ENCODE measurements around the gene ACAT2.
A peak's percentile ranks its signal among the peaks of the same experiment; 100 is the strongest.
"Not testable (repeated sequence)": the region's sequence is repeated elsewhere in the genome, so short reads cannot be mapped to it uniquely, and the experiment has no call there.

Gene ACAT2

DNA sequence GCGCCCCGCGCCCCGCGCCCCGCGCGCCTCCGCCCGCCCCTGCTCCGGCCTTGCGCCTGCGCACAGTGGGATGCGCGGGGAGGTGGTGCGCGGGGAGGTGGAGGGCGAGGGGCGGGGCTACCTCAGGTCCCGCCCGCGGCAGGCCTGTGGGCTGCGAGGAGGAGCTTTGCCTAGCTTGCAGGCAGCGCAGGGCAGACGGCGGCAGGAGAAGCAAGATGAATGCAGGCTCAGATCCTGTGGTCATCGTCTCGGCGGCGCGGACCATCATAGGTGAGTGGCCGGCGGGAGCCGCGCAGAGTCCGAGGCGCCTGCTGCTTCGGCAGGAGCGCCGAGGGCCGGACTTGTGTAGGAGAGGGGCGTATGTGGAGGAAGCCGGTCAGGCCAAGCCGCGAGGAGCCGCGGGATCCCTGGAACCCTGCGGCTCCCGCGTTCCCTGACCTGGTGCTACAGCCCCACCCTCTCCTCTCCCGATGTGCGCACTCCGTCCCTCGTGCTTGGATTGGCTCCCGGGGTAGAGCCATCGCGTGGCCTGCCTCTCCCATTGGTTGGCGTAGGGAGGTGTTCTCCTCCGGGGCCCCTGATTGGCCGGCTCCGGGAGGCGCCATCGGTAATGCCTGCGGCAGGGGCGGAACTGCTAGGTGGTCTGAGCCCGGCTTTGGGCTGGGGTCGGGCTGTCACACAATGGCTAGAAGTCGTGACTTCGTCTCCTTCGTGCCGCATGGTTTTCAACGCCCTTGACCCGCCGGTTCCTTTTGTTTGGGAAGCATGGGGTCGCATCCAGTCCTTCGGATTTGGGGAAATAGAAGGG, at the start of gene ACAT2:
Gene ACAT2 (plus strand): TSS at position 173 of the 808 bp plus-strand sequence. CDS start 43 bp downstream, at position 216.
- TF ChIP-seq, protein P1, sequence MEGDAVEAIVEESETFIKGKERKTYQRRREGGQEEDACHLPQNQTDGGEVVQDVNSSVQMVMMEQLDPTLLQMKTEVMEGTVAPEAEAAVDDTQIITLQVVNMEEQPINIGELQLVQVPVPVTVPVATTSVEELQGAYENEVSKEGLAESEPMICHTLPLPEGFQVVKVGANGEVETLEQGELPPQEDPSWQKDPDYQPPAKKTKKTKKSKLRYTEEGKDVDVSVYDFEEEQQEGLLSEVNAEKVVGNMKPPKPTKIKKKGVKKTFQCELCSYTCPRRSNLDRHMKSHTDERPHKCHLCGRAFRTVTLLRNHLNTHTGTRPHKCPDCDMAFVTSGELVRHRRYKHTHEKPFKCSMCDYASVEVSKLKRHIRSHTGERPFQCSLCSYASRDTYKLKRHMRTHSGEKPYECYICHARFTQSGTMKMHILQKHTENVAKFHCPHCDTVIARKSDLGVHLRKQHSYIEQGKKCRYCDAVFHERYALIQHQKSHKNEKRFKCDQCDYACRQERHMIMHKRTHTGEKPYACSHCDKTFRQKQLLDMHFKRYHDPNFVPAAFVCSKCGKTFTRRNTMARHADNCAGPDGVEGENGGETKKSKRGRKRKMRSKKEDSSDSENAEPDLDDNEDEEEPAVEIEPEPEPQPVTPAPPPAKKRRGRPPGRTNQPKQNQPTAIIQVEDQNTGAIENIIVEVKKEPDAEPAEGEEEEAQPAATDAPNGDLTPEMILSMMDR (conservative IDR thresholded peaks at IDR 0.05), result no peak
- TF ChIP-seq ZFX (IDR thresholded peaks at IDR 0.05), result 0 out of 2 replicates have a peak, but pooled peaks have one; percentile 13
- peak within 1 kb of the TSS; percentile 87 for H3K27ac ChIP-seq

DNA sequence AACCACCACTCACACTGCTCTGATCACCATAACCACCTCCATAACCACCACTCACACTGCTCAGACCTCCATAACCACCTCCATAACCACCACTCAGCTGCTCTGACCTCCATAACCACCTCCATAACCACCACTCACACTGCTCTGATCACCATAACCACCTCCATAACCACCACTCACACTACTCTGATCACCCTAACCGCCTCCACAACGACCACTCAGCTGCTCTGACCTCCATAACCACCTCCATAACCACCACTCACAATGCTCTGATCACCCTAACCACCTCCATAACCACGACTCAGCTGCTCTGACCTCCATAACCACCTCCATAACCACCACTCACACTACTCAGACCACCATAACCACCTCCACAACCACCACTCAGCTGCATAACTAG, 49.5 kb upstream of the ACAT2 start:
- not testable (repeated sequence) for H3K27ac ChIP-seq

DNA sequence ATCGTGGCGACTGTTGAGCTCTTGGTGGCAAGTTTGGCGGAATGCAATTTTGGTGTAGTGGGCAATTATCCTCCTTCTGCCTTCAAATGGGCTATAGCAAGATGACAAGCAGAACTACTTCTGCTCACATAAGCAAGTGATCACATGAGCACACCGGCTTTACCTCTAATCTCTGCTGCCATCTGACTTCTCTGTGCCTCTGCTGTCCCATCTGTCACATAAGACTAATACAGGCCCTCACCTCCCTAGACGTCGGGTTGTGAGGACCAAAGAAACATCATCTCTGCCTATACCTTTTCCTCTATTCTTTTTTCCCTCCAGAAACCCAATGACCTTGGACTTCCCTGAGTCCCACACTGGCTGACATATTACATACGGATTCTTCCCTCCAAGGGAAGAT, 47.9 kb upstream of the ACAT2 start:
- H3K27ac ChIP-seq, result no peak overlapping the region
- no peak for TF ChIP-seq ZFX (IDR thresholded peaks at IDR 0.05)
- TF ChIP-seq, protein P1 (conservative IDR thresholded peaks at IDR 0.05), result no peak

DNA sequence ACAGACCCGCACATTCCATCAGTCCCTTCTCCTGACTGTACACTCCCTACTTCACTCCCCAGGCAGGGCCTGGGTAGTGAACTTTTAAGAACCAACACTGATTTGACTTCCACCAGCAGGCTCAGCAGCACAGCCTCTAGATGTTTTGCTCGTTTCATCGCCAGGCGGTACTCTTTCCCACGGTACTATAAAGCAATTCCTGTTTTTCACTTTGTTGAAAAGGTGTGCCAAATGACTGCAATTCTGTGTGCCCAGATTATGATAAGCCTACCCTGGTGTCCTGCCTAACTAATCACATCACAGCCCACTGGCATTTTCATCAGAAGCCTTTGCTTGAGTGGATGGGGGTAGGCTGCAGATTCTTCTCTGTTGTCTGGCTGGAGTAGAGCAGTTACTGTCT, 47.4 kb upstream of the ACAT2 start:
- H3K27ac ChIP-seq, result no peak overlapping the region
- TF ChIP-seq ZFX (IDR thresholded peaks at IDR 0.05), result no peak
- TF ChIP-seq, protein P1 (conservative IDR thresholded peaks at IDR 0.05), result no peak

DNA sequence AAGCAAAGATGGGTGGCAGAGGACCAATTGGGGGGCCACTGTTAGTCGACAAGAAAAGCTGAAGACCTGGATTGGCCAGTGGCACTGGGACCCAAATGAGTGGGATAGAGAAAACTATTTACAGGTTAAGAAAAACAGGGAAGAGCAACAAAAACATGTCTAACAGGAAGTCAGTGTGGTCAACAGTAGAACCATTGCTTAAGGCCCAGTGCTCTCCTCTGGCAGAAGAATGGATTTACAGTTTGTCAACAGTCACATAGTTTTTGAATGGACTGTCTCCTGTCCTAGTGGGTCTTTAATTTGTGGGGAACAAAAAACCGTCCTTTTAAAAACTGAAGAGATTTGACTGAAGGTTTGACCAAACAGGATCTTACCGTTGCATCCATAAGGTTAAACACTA, 46.7 kb upstream of the ACAT2 start:
- TF ChIP-seq, protein P1 (conservative IDR thresholded peaks at IDR 0.05), result no peak
- TF ChIP-seq ZFX (IDR thresholded peaks at IDR 0.05), result no peak
- H3K27ac ChIP-seq, result no peak overlapping the region

DNA sequence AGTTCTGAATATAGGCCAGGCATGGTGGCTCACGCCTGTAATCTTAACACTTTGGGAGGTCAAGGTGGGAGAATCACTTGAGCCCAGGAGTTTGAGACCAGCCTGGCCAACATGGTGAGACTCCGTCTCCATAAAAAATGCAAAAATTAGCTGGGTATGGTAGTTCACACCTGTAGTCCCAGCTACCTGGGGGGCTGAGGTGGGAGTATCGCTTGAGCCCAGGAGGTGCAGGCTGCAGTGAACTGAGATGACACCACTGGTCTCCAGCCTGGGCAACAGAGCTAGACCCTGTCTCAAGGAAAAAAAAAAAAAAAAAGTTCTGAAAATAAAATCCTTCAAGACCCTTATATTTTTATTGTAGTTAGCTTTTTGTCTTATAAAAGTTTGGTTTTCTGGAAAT, 46.2 kb upstream of the ACAT2 start:
- H3K27ac ChIP-seq, result no peak overlapping the region
- no peak for TF ChIP-seq ZFX (IDR thresholded peaks at IDR 0.05)
- TF ChIP-seq, protein P1 (conservative IDR thresholded peaks at IDR 0.05), result no peak

DNA sequence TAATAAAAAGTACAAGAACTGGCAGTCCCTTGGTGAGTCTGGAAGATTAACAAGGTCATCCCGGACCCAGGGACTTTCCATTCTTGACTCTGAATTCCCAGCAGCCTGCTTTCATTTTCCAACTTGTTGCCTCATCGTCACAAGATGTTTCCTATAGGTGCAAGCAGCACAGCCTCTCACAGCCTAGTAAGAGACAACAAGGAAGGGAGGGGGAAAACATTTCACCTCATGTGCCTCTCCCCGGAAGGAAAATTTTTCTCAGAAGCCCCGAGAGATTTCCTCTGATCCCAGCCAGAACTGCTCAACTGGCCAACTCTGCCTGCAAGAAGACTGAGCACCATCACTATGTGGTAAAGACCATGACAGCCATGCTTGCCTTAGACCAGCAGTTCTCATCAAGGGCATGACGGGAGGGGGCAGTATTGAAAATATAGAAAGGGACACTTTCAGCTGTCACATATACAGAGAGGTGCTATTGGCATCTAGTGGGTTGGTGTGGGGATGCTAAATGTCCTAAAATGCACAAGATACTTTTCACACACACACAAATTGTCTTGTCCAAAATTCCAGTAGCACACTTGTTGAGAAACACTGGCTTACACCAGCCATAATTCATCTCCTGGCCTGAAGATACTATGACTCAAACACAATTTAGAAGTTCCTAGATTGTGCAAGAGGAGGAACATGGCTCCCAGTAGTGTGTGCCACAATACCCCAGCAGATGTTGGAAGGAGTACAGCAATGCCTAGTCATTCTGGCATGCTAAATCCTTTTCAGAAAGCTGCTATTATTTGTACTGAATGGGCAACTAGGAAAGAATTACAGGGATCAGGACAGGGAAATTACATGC, 45.4 kb upstream of the ACAT2 start:
- peak overlapping the region; percentile 38; the same call in 1 of the 2 replicates for H3K27ac ChIP-seq
- TF ChIP-seq, protein P1 (conservative IDR thresholded peaks at IDR 0.05), result no peak
- TF ChIP-seq ZFX (IDR thresholded peaks at IDR 0.05), result no peak
